ENCODE data around the gene CTCF. TPM values are rescaled to one million over a fixed set of nuclear protein-coding genes. Genes with fewer than 3 reads are reported as not detected.
"Not testable (repeated sequence)": the region's sequence is repeated elsewhere in the genome, so short reads cannot be mapped to it uniquely, and the experiment has no call there.

Gene CTCF
- total RNA-seq: 10 to 100 TPM; 24.5 to 31.6 TPM

- peak; percentile 78 for DNase-seq (ENCODE audit: low spot score)
- TF ChIP-seq CTCF (IDR thresholded peaks at IDR 0.05): peak; percentile 63 to 66
- Histone ChIP-seq H3K4me3 (peak within 1 kb of the TSS; percentile 68 to 94), H3K9me3 (no peaks in the 10 kb centered on the region), H3K4me1 (peaks cover 0 to 24% of the 10 kb centered on the region in 2 donors), H3K27ac (peak within 1 kb of the TSS; percentile 99 to 100), H3K27me3 (no peaks in the 10 kb centered on the region), H3K36me3 (no peaks in the 10 kb centered on the region)
Observed at GRCh38 chr16:67562526-67562917, at the start of gene CTCF. TSS of gene CTCF (plus strand) at chr16:67562526. CDS start at chr16:67610833, 48,307 bp downstream.

- not testable (repeated sequence) for H3K4me3 ChIP-seq; DNase-seq (ENCODE audit: low spot score); H3K27me3 ChIP-seq
Observed at GRCh38 chr16:67513892-67514291, 48.4 kb upstream of the CTCF start.

GRCh38 chr16:67514382-67514828 lies 47.9 kb upstream of the CTCF start:
- peak; percentile 89 for DNase-seq (ENCODE audit: low spot score)
- Histone ChIP-seq H3K4me1 (no peaks in the 10 kb centered on the region), H3K27me3 (no peaks in the 10 kb centered on the region), H3K4me3 (no peak overlapping the region), H3K36me3 (no peaks in the 10 kb centered on the region), H3K27ac (no peak overlapping the region), H3K9me3 (no peaks in the 10 kb centered on the region)
- peak; percentile 41 to 76 for TF ChIP-seq CTCF (IDR thresholded peaks at IDR 0.05)

More at GRCh38 chr16:67513892-67514291, 48.4 kb upstream of the CTCF start:
- H3K27ac ChIP-seq, H3K9me3 ChIP-seq, H3K4me1 ChIP-seq, H3K36me3 ChIP-seq: not testable (repeated sequence)

GRCh38 chr16:67516296-67517154 lies 45.8 kb upstream of the CTCF start:
- Histone ChIP-seq H3K27me3 (no peaks in the 10 kb centered on the region), H3K27ac (no peak overlapping the region), H3K4me3 (no peak overlapping the region), H3K4me1 (peaks cover 0 to 8% of the 10 kb centered on the region in 2 donors), H3K9me3 (no peaks in the 10 kb centered on the region), H3K36me3 (no peaks in the 10 kb centered on the region)
- DNase-seq (ENCODE audit: low spot score): no peak
- no peak for TF ChIP-seq CTCF (IDR thresholded peaks at IDR 0.05)

- TF ChIP-seq CTCF (IDR thresholded peaks at IDR 0.05): no peak
- H3K9me3 ChIP-seq: no peaks in the 10 kb centered on the region
- no peak overlapping the region for H3K27ac ChIP-seq
- H3K4me1 ChIP-seq: peaks cover 0 to 12% of the 10 kb centered on the region in 2 donors
- H3K4me3 ChIP-seq: no peak overlapping the region
- no peak for DNase-seq (ENCODE audit: low spot score)
- H3K36me3 ChIP-seq: no peaks in the 10 kb centered on the region
- H3K27me3 ChIP-seq: no peaks in the 10 kb centered on the region
Observed at GRCh38 chr16:67517155-67517445, 45.2 kb upstream of the CTCF start.

- DNase-seq (ENCODE audit: low spot score): no peak
- Histone ChIP-seq H3K4me1 (peaks cover 0 to 12% of the 10 kb centered on the region in 2 donors), H3K36me3 (no peaks in the 10 kb centered on the region), H3K27me3 (no peaks in the 10 kb centered on the region), H3K27ac (no peak overlapping the region), H3K4me3 (no peak overlapping the region), H3K9me3 (no peaks in the 10 kb centered on the region)
- no peak for TF ChIP-seq CTCF (IDR thresholded peaks at IDR 0.05)
Observed at GRCh38 chr16:67517661-67518423, 44.5 kb upstream of the CTCF start.

All from right atrium auricular region (tissue), 2 donors.